Measurements from ENCODE around the gene CDK3. TPM values are rescaled to one million over a fixed set of nuclear protein-coding genes. Genes with fewer than 3 reads are reported as not detected.

The CDK3 gene
- total RNA-seq, 1 experiment from 2014 or later = 7.1 TPM

DNA sequence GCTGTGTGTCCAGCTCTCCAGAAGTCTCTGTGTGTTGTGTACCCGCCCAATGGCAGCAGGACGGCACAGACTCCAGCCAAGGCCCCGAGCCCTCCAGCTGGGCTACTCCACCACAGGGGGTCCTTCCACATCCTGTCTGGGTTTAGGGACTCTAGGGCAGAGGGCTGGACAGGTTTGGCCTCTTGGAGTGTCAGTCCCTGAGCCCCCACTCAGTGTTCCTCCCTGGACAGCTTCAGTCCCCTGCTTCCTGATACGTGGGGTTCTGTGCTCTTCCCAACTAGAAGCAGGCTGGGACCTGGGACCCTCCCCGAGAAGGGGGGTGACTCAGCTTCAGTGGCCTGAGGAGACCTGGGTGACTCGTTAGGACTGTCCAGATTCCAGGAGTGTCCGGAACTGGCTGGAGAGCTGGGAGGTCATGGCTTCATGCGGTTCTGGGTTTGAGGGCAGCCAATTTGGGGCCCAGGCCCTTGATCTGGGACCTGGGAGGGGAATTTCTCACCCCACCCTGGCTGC lies 4.2 kb downstream of the CDK3 start:
- intact Hi-C loops (cut with micrococcal nuclease) = loop anchor here (1.0 kb wide), 1 partner anchor 100 kb away; no protein-coding TSS in a partner anchor
- no peaks in the 10 kb centered on the region for H3K27me3 ChIP-seq (ENCODE audit: insufficient read depth, low read length)
- TF ChIP-seq TCF7L2 (IDR thresholded peaks at IDR 0.05; ENCODE audit: borderline replicate concordance, extremely low read depth, insufficient read depth, insufficient read length) = no peak
- TF ChIP-seq, protein P1, sequence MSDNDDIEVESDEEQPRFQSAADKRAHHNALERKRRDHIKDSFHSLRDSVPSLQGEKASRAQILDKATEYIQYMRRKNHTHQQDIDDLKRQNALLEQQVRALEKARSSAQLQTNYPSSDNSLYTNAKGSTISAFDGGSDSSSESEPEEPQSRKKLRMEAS (IDR thresholded peaks at IDR 0.05) = no peak
- TF ChIP-seq CBX3 (IDR thresholded peaks at IDR 0.05; ENCODE audit: low read depth) = no peak
- TF ChIP-seq FOSL1 (IDR thresholded peaks at IDR 0.05; ENCODE audit: low read depth) = no peak
- RAD21 ChIA-PET (ENCODE audit: low non-redundant PET in 1 of 2, low total read pairs in 2 of 2, uncharacterized antibody in 2 of 2, unreplicated experiment in 2 of 2) = interaction anchor here (0.6 to 1.9 kb wide), 3 partner anchors 98 to 100 kb away, joined by 3 to 7 read pairs (median 5); partner anchors contain the start of gene MRPL38 (in 1 of the 2)
- ATAC-seq (no peak), DNase-seq (ENCODE audit: low read depth, low spot score) (no peak)
- H3K9me2 ChIP-seq (ENCODE audit: insufficient read depth) = no peaks in the 10 kb centered on the region
- no peak overlapping the region for H3K9ac ChIP-seq (ENCODE audit: low read length)
- no TSS peak for BruUV-seq (replicated peaks)
- no peaks in the 10 kb centered on the region for H3K9me3 ChIP-seq (ENCODE audit: control insufficient read depth in 1 of 2, insufficient read depth in 1 of 2, low read depth in 1 of 2, low read length in 2 of 2)
- H3K4me3 ChIP-seq (replicated peaks in 1 of 2; ENCODE audit: low read depth in 1 of 2, low read length in 2 of 2) = no peak overlapping the region
- CTCF ChIA-PET = interaction anchor here (0.7 to 7.1 kb wide), 12 partner anchors 9 to 275 kb away, joined by 3 to 68 read pairs (median 4); partner anchors contain the start of gene MRPL38
- no peak overlapping the region for H2AFZ ChIP-seq (ENCODE audit: low read depth, low read length, poor library complexity, severe bottlenecking)
- peaks cover 0 to 23% of the 10 kb centered on the region in 2 experiments; a peak in 2 of 4 replicates for H3K4me1 ChIP-seq (ENCODE audit: control insufficient read depth in 1 of 2, insufficient read depth in 2 of 2, low read length in 2 of 2)
- H3K79me2 ChIP-seq (ENCODE audit: insufficient read depth, low read length) = no peaks in the 10 kb centered on the region
- H3K4me2 ChIP-seq (ENCODE audit: low read length) = no peak overlapping the region
- H3K27ac ChIP-seq (ENCODE audit: low read depth, low read length) = peak overlapping the region; percentile 16; the same call in 1 of the 2 replicates
- no peaks in the 10 kb centered on the region for H4K20me1 ChIP-seq (ENCODE audit: insufficient read depth)
- peaks cover 11 to 12% of the 10 kb centered on the region in 2 experiments; a peak in 2 of 4 replicates for H3K36me3 ChIP-seq (ENCODE audit: control insufficient read depth in 1 of 2, insufficient read depth in 2 of 2, low read length in 2 of 2)
- POLR2A ChIA-PET = interaction anchor here (1.4 kb wide), 1 partner anchor 100 kb away, joined by 6 read pairs; the partner anchor contains the start of gene MRPL38

GRCh38 chr17:76005263-76006149 lies 4.9 kb downstream of the CDK3 start:
- no TSS peak for BruUV-seq (replicated peaks)
- no peak overlapping the region for H3K4me3 ChIP-seq (replicated peaks in 1 of 2; ENCODE audit: low read depth in 1 of 2, low read length in 2 of 2)
- H3K4me1 ChIP-seq (ENCODE audit: control insufficient read depth in 1 of 2, insufficient read depth in 2 of 2, low read length in 2 of 2) = peaks cover 0 to 16% of the 10 kb centered on the region in 2 experiments; a peak in 2 of 4 replicates
- ATAC-seq (peak; percentile 82), DNase-seq (ENCODE audit: low read depth, low spot score) (peak; percentile 56)
- H3K27ac ChIP-seq (ENCODE audit: low read depth, low read length) = peak overlapping the region; percentile 16; the same call in 1 of the 2 replicates
- peaks cover 15 to 16% of the 10 kb centered on the region in 2 experiments; a peak in 2 of 4 replicates for H3K36me3 ChIP-seq (ENCODE audit: control insufficient read depth in 1 of 2, insufficient read depth in 2 of 2, low read length in 2 of 2)
- no peak overlapping the region for H2AFZ ChIP-seq (ENCODE audit: low read depth, low read length, poor library complexity, severe bottlenecking)
- H3K79me2 ChIP-seq (ENCODE audit: insufficient read depth, low read length) = no peaks in the 10 kb centered on the region
- ChIA-PET CTCF (interaction anchor here (0.7 to 7.1 kb wide), 13 partner anchors 9 to 274 kb away, joined by 3 to 68 read pairs (median 3); partner anchors contain the start of gene MRPL38), POLR2A (interaction anchor here (1.4 kb wide), 1 partner anchor 100 kb away, joined by 6 read pairs; the partner anchor contains the start of gene MRPL38), RAD21 (ENCODE audit: low non-redundant PET in 1 of 2, low total read pairs in 2 of 2, uncharacterized antibody in 2 of 2, unreplicated experiment in 2 of 2) (interaction anchor here (0.6 to 1.9 kb wide), 3 partner anchors 99 to 100 kb away, joined by 3 to 7 read pairs (median 5); partner anchors contain the start of gene MRPL38 (in 1 of the 2))
- no peak overlapping the region for H3K9ac ChIP-seq (ENCODE audit: low read length)
- intact Hi-C loops (cut with micrococcal nuclease) = loop anchor here (1.0 kb wide), 1 partner anchor 100 kb away; no protein-coding TSS in a partner anchor
- no peaks in the 10 kb centered on the region for H3K9me2 ChIP-seq (ENCODE audit: insufficient read depth)
- H3K9me3 ChIP-seq (ENCODE audit: control insufficient read depth in 1 of 2, insufficient read depth in 1 of 2, low read depth in 1 of 2, low read length in 2 of 2) = no peaks in the 10 kb centered on the region
- no peaks in the 10 kb centered on the region for H3K27me3 ChIP-seq (ENCODE audit: insufficient read depth, low read length)
- H4K20me1 ChIP-seq (ENCODE audit: insufficient read depth) = no peaks in the 10 kb centered on the region
- no peak overlapping the region for H3K4me2 ChIP-seq (ENCODE audit: low read length)
- no peak for TF ChIP-seq ATF3 (IDR thresholded peaks at IDR 0.05)
- TF ChIP-seq, protein P2, sequence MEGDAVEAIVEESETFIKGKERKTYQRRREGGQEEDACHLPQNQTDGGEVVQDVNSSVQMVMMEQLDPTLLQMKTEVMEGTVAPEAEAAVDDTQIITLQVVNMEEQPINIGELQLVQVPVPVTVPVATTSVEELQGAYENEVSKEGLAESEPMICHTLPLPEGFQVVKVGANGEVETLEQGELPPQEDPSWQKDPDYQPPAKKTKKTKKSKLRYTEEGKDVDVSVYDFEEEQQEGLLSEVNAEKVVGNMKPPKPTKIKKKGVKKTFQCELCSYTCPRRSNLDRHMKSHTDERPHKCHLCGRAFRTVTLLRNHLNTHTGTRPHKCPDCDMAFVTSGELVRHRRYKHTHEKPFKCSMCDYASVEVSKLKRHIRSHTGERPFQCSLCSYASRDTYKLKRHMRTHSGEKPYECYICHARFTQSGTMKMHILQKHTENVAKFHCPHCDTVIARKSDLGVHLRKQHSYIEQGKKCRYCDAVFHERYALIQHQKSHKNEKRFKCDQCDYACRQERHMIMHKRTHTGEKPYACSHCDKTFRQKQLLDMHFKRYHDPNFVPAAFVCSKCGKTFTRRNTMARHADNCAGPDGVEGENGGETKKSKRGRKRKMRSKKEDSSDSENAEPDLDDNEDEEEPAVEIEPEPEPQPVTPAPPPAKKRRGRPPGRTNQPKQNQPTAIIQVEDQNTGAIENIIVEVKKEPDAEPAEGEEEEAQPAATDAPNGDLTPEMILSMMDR (IDR thresholded peaks at IDR 0.05 in 2 of 3, conservative IDR thresholded peaks at IDR 0.05 in 1 of 3; ENCODE audit: borderline replicate concordance in 1 of 3, insufficient read depth in 1 of 3, low read depth in 2 of 3, low read length in 2 of 3) = peak; percentile 70 to 99 (median 92)
- TF ChIP-seq, protein P3, sequence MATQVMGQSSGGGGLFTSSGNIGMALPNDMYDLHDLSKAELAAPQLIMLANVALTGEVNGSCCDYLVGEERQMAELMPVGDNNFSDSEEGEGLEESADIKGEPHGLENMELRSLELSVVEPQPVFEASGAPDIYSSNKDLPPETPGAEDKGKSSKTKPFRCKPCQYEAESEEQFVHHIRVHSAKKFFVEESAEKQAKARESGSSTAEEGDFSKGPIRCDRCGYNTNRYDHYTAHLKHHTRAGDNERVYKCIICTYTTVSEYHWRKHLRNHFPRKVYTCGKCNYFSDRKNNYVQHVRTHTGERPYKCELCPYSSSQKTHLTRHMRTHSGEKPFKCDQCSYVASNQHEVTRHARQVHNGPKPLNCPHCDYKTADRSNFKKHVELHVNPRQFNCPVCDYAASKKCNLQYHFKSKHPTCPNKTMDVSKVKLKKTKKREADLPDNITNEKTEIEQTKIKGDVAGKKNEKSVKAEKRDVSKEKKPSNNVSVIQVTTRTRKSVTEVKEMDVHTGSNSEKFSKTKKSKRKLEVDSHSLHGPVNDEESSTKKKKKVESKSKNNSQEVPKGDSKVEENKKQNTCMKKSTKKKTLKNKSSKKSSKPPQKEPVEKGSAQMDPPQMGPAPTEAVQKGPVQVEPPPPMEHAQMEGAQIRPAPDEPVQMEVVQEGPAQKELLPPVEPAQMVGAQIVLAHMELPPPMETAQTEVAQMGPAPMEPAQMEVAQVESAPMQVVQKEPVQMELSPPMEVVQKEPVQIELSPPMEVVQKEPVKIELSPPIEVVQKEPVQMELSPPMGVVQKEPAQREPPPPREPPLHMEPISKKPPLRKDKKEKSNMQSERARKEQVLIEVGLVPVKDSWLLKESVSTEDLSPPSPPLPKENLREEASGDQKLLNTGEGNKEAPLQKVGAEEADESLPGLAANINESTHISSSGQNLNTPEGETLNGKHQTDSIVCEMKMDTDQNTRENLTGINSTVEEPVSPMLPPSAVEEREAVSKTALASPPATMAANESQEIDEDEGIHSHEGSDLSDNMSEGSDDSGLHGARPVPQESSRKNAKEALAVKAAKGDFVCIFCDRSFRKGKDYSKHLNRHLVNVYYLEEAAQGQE (IDR thresholded peaks at IDR 0.05; ENCODE audit: low read depth) = no peak
- TF ChIP-seq POLR2A (IDR thresholded peaks at IDR 0.05; ENCODE audit: borderline replicate concordance, extremely low read depth, insufficient read depth, insufficient read length) = no peak
- no peak for TF ChIP-seq SRF (IDR thresholded peaks at IDR 0.05; ENCODE audit: low read depth)
- TF ChIP-seq POLR2AphosphoS5 (IDR thresholded peaks at IDR 0.05; ENCODE audit: low read depth, low read length) = peak; percentile 53
